CD4-positive, alpha-beta T cell treated with Interleukin-21 for 1 hour (primary cell): ENCODE data around the gene CD80.

Source experiments
- DNase-seq: peaks from one replicate; pipeline ENCODE4 v3.0.0-alpha.2; 2020

Gene CD80

DNA sequence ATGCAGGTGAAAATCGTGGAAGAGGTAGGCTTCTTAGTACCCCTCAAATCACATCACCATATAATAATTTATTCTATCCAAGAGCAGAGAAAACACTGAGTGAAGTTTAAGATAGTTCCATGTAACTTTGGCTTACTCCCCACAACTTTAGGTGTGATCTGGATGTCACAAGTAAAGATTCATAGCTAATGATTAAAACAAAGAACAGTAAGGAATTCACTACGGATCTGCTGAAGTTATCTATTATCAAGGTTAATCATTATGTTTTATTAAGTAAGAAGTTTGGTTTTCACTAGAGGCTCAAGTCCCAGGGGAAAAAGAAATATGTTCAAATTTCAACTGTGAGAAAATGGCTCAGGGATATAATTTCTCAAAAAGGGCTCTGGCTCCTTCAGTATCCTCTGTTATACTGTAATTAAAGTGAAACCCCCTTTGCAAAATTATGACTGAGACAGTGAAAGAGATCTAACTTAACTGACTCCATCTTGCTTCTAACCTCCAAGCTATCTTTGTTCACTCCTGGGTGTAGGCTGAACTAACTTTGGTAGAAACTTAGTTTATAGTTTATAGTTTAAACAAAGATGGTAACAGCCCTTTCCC is 17.1 kb downstream of the CD80 start:
- DNase-seq, result no peak

DNA sequence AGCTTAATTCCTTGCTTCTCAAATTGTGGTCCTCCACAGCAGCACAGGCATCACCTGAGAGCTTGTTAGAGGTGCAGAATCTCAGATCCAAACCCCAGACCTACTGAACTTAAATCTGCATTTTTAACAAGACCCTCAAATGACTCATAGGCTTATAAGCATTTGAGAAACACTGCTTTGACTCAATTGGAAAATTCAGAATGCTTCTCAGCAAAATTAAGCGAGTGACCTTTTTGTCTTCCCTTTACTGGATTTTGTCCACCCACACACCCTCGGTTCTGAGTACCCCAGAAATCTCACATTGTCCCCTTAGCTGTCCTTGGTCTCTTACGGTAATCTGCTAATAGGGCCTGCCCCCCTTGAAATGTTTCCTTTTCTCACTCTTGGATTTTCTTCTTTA is 17.9 kb downstream of the CD80 start:
- no peak for DNase-seq

DNA sequence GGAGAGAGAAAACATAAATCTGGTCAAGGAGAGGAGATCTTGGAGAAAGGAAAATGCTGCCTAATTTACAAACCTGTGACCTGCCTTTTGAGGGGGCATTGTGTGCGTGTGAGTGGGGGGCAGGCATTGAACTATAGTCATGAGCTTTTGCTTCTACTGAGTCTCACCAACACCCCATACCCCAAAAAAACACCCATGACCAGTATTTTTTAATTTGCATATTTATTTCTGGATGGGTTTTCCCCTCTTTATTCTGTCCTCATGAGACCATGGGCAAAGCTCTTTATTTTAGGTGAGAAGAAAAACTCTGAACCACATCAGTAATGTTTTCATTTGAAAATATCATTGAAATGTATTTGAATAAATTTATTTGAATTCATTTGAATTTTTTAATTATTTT is 20.6 kb downstream of the CD80 start:
- no peak for DNase-seq

DNA sequence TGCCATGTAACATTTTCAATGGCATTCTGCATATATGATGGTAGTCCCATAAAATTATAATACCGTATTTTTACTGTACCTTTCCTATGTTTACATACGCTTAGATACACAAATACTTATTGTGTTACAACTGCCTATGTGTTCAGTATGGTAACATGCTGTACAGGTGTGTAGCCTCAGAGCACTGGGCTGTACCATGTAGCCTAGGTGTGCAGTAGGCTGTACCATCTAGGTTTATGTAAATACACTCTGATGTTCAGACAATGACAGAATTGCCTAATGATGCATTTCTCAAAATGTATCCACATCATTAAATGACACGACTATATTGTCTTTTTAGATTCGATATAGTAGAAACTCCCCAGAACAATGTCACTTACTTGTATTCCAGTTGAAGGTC is 22.7 kb downstream of the CD80 start:
- DNase-seq, result no peak

DNA sequence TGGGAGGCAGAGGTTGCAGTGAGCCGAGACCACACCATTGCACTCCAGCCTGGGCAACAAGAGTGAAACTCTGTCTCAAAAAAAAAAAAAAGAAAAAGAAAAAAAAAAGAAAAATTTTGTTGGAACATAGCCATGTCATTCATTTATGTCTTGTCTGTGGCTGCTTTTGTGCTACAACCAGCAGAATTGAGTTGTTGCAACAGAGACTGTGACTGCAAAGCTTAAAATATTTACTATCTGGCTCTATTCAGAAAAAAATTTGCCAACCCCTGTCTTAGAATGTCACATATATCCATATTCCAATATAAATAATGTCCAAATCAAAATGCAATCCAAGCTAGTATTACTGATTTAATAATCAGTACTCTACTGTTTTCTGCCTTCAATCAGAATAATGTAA is 25.1 kb downstream of the CD80 start:
- no peak for DNase-seq

DNA sequence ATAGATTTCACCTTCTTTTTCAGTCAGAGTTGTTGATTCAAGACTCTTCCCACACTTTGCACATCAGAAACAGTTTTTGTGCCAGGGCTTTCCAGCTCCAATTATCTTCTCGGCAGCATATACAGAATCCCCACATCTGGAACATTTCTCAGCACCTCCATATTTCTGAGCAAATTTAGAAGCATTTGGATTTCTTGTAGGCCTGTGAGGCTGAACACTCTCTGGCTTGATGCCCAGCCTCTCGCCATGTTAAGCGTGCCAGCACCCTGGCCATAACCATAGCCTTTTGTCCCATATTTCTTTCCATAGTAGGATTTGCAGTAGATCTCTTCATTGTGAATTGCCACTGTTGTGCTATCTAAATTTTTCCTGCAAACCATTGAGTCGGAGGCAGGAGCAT is 28.3 kb downstream of the CD80 start:
- no peak for DNase-seq

DNA sequence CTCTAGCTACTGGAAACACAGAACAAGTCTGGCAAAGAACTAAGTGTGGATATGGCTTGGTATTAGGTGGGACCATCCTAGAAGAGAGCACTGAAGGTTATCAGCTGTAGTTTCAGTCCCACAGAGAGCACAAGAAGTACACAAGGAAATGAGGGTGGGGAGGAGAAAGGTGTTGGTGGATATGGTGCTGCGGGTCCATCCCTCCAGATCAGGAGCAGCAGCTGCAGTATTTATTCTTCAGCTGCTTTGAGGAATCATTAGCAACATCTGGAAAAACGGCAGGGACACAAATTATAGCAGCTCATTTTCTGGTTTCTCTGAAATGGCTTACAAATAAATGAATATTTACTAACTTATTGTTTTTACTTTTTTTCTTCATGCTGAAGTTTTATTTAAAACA is 29.0 kb downstream of the CD80 start:
- DNase-seq, result no peak

DNA sequence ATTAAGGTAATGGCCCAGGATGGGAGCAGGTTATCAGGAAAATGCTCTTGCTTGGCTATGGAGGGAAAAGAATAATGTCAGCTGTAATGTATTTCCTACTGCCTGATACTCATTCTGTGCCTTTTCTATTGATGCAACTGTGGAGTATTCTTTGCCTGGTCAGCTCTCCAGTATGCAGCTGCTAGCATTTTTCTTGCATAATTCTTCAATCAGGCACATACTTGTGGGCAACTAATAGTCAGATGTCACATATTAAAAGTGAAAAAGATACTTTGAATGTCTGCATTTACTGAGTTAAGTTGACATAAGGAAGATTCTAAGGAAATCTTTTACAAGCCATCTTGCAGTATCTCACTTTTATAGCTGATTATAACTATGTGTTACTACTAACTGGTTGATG is 29.5 kb downstream of the CD80 start:
- DNase-seq, result no peak

DNA sequence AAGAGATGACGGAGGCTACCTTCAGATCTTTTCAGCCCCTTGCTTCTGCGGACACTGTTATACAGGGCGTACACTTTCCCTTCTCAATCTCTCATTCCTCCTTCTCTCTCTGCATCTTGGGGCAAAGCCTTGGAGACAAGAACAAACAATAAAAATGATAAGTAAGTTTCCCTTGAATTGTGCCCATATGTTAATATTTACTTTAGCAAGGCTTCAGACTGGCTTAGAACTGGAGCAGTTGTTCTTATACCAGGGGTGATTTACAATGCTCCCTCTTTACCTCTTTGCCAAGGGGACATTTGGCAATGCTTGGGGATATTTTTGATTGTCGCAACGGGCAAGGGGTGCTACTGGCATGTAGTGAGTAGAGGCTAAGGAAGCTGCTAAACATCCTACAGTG is 31.7 kb downstream of the CD80 start:
- no peak for DNase-seq

DNA sequence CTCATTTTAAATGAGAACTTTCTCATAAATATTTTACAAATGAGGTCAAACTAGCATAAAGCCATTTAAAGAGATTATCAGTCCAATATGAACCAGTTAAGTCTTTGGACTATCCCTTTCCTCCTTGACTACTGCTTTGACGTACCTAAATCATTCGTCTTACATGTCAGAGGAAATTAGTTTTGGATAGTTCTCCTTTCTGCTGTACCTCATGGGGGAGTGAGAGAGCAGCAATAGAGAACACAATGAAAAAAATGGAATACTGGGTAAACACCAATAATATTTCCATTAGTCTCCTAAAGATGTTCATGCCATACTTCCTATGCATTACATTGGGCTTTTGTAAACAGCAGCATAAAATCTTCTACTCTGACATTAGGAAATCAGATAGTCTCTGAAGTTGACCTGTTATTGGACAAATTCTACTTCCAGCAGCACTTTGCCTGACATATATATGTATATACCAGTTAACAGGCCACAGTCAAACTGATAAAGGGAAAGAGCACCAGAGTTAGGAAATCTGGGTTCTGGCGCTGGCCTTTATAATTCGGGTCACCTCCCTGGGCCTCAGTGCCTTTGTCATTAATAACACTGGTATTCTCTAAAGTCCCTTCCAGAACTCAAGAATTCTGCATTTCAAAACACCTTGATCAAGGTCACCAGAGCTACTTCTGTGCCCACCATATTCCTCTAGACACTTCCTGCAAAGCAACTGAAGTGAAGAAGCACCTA is 34.3 kb downstream of the CD80 start:
- no peak for DNase-seq

DNA sequence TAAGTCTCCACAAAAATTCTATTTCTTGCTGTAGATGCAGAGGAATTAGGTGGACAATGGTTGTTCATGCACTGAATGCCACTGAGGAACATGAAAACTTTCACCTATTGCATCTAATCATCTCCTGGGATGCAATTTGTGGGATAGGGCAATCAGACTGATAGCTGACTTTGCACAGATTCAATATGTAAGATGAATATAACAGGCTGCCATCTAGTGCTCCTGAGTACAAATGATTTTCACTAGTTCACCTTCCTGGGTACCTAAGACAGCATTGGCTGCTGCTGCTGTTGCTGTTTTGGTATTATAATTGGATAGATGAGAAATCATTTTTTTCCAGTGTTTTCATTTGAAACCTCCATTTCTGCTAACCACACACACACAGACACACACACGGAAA is 41.4 kb downstream of the CD80 start:
- DNase-seq, result no peak

DNA sequence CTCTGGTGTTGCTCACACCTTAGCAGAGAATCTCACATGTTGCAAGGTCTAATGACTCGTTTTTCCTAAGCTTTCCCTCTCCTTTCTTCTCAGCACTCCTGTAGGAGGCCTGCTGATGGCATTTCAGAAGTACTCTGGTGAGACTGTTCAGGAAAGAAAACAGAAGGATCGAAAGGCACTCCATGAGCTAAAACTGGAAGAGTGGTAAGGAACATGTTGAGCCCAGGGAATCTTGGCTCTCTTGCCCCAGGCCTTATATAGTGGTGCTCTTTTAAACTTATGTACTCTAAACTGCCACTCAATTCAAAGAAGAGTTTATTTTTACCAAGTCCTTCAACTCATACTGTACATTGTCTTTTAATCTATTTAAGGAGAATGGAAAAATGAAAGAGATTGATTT is 42.3 kb downstream of the CD80 start:
- no peak for DNase-seq

DNA sequence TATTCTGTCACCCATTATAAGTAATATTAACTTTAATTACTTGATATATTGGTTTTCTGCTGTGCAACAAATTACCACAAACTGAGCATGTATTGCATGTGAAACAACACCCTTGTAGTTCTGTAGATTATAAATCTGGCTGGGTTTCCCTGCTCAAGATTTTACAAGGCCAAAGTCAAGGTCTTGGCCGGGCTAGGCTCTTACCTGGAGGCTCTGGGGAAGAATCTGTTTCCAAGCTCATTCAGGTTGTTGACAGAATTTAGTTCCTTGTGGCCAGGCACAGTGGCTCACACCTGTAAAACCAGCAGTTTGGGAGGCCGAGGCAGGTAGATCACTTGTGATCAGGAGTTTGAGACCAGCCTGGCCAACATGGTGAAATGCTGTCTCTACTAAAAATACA is 44.8 kb downstream of the CD80 start:
- no peak for DNase-seq

DNA sequence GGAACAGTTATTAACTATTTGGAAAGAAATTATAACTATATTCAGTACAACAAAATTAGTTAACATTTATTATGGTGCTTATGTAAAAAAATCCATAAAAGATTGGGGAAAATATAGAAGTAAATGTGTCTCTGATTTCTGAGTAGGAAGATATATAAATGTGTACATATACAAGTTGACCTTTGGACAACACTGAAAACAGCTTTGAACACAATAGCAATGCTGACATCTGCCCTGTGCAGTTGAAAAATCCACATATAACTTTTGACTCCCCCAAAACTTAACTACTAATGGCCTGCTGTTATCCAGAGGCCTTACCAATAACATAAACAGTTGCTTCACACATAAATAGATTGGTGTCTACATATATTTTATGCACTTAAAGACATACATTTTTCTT is 48.7 kb downstream of the CD80 start:
- no peak for DNase-seq

DNA sequence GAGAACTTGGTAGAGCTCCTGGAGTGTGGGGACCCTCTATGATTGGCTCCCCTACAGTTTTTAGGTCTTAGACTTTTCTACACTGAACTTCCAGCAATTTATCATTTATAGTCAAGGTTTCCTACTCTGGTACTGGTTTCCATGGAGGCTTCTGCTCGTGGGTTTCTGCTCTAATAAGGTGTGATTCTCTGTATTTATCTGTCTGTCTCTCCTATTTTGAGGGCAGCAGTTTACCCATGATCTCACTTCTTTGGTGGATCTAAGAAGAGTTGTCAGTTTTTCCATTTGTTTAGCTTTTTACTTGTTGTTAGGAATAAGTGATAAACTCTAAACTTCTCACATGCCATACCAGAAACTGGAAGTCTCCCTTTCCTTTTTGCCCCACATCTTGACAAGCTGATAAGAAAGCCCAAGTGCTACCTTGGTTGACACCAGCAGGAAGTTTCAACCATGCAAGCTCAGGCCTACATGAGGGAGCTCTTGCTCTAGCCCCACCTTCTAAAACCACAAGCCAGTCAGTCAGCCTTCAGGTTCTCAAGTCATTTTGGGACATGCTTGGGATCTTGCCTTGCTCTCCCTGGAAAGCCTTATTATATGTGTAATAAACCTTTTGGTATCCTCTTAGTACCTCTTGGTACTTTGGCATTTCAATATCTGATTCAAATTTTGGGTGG is 51.1 kb downstream of the CD80 start:
- no peak for DNase-seq

DNA sequence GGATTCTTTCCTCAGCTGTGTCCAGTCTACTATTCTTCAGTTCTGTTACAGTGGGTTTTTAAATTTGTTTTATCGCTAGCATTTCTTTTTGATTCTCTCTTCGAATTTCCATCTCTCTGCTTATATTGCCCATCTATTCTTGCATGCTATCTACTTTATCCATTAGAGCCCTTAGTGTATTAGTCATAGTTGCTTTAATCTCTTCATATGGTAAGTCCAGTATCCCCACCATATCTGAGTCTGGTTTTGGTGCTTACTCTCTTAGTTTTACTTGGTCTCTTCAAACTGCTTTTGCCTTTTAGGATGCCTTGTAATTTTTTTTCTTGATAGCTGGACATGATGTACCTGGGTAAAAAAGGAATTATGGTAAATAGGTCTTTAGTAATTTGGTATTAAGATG is 52.0 kb downstream of the CD80 start:
- DNase-seq, result no peak

DNA sequence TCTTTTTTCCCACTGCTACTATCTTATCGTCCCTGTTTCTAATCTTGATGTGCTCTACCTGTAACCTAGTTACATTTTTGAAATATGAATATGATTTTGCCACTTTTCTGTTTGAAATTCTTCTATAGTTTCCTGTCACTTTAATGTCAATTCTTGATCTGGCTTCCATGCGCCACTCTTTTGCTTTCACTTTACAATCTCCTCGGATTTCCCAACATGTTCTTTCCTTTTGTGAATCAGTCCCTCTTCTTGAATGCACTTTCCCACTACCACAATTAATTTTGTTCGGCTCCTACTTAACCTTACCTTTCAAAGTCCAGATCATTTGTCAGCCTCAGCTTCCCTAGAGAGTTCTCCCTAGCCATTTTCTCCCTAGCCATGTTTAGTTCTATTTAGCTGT is 52.8 kb downstream of the CD80 start:
- no peak for DNase-seq

DNA sequence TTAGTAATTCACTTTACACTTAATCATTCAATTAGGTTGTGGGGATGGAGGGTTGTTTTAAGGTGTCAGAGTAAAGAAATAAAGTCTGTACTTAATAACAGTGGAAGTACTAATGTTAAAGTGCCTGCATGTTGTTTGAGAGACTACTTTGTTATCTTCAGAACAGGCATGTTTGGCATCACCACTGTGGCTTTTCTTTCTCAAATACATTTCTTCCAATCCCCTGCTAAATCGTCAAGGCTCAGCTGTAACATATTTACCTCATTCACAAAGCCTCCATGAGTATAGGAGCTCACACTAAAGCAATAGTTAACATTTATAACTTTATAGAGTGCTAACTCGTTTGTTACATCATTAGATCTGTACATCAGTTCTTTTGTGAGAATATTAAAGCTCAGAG is 58.5 kb downstream of the CD80 start:
- no peak for DNase-seq

DNA sequence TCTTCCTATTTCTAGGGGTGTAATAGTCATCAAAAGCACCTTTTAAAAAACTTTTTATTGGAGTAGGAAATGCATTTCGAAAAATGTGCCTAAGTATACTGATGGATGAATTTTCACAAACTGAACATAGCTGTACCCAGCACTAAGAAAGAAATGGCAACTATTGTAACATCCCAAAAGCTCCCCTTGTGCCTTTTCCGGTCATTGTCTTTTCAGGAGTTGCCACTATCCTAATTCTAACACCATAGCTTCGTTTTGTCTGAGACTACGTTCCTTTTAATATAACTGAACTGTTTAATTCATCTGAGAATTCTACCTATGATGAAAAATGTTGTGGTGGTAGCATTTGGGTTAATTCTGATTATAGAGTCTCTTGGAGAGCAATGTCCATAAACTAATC is 59.1 kb downstream of the CD80 start:
- DNase-seq, result no peak

DNA sequence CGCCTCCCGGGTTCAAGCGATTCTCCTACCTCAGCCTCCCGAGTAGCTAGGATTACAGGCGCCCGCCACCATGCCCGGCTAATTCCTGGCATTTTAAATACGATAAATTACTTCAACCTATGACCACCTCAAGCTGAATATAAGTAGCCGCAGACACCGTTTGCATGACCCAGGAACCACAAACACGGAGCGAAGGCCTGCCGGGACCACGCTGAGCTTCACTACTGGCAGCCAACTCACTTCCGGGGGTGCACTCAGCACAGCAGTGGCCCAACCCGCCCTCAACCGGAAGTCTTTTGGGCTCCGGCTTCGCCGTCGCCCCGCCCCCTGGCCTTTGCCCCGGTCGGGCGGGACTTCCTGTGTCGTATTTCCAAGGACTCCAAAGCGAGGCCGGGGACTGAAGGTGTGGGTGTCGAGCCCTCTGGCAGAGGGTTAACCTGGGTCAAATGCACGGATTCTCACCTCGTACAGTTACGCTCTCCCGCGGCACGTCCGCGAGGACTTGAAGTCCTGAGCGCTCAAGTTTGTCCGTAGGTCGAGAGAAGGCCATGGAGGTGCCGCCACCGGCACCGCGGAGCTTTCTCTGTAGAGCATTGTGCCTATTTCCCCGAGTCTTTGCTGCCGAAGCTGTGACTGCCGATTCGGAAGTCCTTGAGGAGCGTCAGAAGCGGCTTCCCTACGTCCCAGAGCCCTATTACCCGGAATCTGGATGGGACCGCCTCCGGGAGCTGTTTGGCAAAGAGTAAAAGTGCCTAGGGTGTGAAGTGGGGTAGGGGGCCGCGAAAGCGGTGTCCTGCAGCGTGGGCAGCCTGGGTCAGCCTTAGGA is 61.0 kb downstream of the CD80 start, which contains the start of gene TIMMDC1:
Gene TIMMDC1 (plus strand): TSS at position 362 of the 826 bp plus-strand sequence. CDS start 187 bp downstream, at position 549.
- DNase-seq, result peak; percentile 97

DNA sequence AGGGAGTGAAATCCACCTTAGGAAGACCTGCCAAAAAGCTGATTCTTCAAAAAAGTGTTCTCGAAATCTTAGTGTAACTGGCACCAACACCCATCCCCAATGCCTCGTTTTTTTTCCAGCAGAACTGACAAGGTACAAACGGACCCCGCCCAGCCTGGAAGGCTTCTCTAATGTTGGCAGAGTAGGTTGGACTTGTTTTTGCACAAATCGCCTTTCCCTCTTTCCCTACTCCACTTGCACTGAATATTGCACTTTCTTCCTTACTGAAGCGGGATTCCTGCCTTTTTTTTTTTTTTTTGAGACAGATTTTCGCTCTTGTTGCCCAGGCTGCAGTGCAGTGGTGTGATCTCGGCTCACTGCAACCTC is 61.6 kb downstream of the CD80 start:
- no peak for DNase-seq

DNA sequence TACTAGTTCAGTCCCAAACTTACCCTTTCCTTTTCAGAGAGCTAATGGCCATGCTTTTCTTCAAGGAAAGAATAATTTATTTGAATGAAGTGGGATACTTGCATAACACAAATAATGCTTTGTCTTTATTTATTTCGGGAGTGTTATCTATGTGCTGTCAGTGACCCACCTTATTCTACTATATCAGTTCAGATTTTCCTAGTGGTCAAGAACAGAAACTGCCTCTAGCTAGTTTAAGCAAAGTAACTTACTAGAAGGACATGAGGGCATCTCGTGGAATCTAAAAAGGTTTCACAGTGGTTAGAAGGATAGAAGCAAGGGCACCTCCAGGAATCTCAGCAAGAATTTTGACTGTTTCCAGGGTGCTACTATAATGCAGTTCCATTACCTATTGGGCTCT is 64.8 kb downstream of the CD80 start:
- no peak for DNase-seq

DNA sequence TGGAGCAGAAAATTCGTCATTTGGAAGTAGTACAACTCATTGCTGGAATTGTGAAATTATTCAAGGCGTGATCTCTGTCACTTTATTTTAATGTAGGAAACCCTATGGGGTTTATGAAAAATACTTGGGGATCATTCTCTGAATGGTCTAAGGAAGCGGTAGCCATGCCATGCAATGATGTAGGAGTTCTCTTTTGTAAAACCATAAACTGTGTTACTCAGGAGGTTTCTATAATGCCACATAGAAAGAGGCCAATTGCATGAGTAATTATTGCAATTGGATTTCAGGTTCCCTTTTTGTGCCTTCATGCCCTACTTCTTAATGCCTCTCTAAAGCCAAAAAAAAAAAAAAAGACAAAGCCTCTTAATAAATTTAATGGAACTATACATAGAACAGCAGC is 66.6 kb downstream of the CD80 start:
- DNase-seq, result no peak

DNA sequence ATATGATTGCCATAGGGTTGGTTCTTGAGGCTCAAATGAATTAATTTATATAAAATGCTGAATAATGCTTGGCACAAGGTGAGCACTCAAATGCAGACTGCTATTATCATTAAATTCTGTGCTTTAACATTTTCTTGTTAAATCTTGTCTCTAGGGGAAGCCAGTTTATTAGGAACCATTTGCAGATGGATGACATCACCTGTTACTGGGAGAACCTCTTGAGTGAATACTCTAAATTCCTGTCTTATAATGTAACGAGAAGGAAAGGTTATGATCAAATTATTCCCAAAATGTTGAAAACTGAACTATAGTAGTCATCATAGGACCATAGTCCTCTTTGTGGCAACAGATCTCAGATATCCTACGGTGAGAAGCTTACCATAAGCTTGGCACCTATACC is 67.3 kb downstream of the CD80 start:
- DNase-seq, result no peak
